Neutrophil (primary cell): ENCODE data around the gene SNRNP40.

Source experiments
- H3K27ac ChIP-seq: fragments of 200-600 bp; sonication (generic); 2 replicates; pipeline ENCODE4 v1.5.1; 2016; ENCODE audit warnings: mild to moderate bottlenecking, moderate library complexity
- H3K27me3 ChIP-seq: fragments of 200-600 bp; sonication (generic); 2 replicates; pipeline ENCODE4 v1.6.0; 2016; ENCODE audit warnings: mild to moderate bottlenecking
- H3K36me3 ChIP-seq: fragments of 200-600 bp; sonication (generic); 2 replicates; pipeline ENCODE4 v1.5.1; 2017
- H3K4me1 ChIP-seq, 2 experiments: fragments of 200-600 bp in 1 of 2; sonication (generic) in 1 of 2; 1 replicate in 1 of 2; 2 replicates in 1 of 2; pipeline versions ENCODE4 v1.5.1 to v1.6.1; 2013 to 2016; ENCODE audit warnings: low read depth in 1 of 2, low read length in 1 of 2, mild to moderate bottlenecking in 1 of 2, moderate library complexity in 1 of 2; ENCODE audit not compliant: control insufficient read depth in 1 of 2, insufficient read depth in 1 of 2
- H3K4me3 ChIP-seq, 2 experiments: fragments of 200-600 bp in 1 of 2; sonication (generic) in 1 of 2; 1 replicate in 1 of 2; 2 replicates in 1 of 2; pipeline ENCODE4 v1.5.1; 2013 to 2016; ENCODE audit warnings: low read depth in 1 of 2, low read length in 1 of 2, mild to moderate bottlenecking in 1 of 2, moderate library complexity in 1 of 2
- H3K9me3 ChIP-seq: fragments of 200-600 bp; sonication (generic); 2 replicates; pipeline ENCODE4 v1.5.1; 2016
- CTCF ChIP-seq: fragments of 200-600 bp; sonication (generic); IDR thresholded peaks from 2 replicates; pipeline ENCODE4 v1.5.1; 2016; ENCODE audit warnings: antibody characterized with exemption

SNRNP40 gene

GRCh38 chr1:31244326-31244725 is 52.3 kb downstream of the SNRNP40 start:
- Histone ChIP-seq H3K27ac (no peak overlapping the region), H3K9me3 (no peaks in the 10 kb centered on the region), H3K4me3 (no peak overlapping the region), H3K27me3 (peaks cover 60% of the 10 kb centered on the region), H3K36me3 (no peaks in the 10 kb centered on the region), H3K4me1 (peaks cover 0 to 3% of the 10 kb centered on the region in 2 experiments)
- TF ChIP-seq CTCF: no peak

- peaks cover 0 to 7% of the 10 kb centered on the region in 2 experiments for H3K4me1 ChIP-seq
- no peak for TF ChIP-seq CTCF
- H3K4me3 ChIP-seq: no peak overlapping the region
- no peak overlapping the region for H3K27ac ChIP-seq
- H3K9me3 ChIP-seq: no peaks in the 10 kb centered on the region
- H3K27me3 ChIP-seq: peaks cover 67% of the 10 kb centered on the region
- H3K36me3 ChIP-seq: no peaks in the 10 kb centered on the region
These were observed 52.9 kb downstream of the SNRNP40 start for GRCh38 chr1:31243501-31244286.

GRCh38 chr1:31241321-31241720 is 55.3 kb downstream of the SNRNP40 start:
- no peak overlapping the region for H3K4me3 ChIP-seq
- no peak for TF ChIP-seq CTCF
- H3K4me1 ChIP-seq: peaks cover 0 to 7% of the 10 kb centered on the region in 2 experiments
- peaks cover 90% of the 10 kb centered on the region for H3K27me3 ChIP-seq
- H3K27ac ChIP-seq: no peak overlapping the region
- H3K36me3 ChIP-seq: no peaks in the 10 kb centered on the region
- no peaks in the 10 kb centered on the region for H3K9me3 ChIP-seq

DNA sequence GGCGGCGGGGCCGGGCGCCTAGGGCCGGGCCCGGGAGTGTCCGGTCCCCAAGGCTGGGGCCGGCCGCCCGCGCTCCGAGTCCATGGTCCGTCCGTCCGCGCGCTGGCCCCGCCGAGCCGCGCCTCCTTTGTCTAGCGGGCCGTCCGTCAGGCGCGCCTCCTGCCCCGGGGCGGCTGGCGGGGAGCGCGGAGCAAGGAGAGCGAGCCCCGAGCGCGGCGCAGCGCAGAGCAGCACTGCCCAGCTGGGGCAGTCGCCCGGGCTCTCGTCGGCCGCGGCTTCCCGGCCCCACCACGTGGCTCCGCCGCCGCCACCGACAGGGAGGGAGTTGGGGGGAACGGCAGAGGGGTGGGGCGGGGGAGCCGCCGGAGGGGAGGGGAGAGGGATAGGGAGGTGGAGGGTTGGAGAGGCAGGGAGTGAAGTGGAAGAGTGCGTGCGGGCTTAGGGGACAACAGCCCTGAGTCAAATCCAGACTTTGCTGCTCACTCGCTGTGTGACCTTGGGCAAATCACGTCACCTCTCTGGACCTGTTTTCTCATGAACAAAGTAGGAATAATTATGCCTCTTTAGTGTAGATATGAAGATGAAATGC is 56.8 kb downstream of the SNRNP40 start, which contains the start of gene NKAIN1:
NKAIN1 (minus strand) TSS at position 235 of the 589 bp plus-strand sequence. CDS start 340 bp downstream, outside the sequence.
- Histone ChIP-seq H3K27ac (no peak within 1 kb of the TSS), H3K36me3 (no peaks in the 10 kb centered on the region), H3K27me3 (peaks cover 98% of the 10 kb centered on the region), H3K4me1 (peaks cover 0 to 7% of the 10 kb centered on the region in 2 experiments), H3K4me3 (no peak within 1 kb of the TSS), H3K9me3 (no peaks in the 10 kb centered on the region)
- TF ChIP-seq CTCF: no peak

DNA sequence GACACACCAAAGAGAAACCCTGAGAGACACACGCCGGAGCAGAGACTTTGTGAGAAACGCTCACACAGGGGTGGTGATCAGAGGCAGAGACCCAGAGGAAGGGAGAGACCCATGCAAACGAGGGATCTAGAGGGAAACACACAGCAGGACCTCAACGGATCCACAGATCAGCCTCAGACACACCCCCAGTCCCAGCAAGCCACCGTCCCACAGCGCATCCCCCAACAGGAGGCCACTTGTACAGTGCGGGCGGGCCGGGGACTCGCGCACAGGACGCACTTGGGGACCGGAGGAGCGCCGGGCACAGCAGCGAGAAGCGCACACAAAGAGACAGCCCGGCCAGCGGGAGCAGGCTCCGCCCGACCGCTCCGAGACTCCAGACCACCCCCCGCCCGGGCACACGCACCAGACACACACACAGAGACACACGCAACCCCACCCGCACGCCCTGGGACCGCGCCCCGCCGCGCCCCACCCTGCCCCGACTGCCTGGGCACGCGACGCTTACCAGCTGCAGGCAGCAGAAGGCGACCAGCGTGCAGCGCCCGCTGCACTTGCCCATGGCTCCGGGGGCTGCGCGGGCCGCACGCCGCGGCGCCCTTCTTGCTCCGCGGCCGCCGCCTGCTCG is 57.5 kb downstream of the SNRNP40 start:
- Histone ChIP-seq H3K9me3 (no peaks in the 10 kb centered on the region), H3K27ac (no peak overlapping the region), H3K4me3 (no peak overlapping the region), H3K4me1 (peaks cover 0 to 7% of the 10 kb centered on the region in 2 experiments), H3K36me3 (no peaks in the 10 kb centered on the region), H3K27me3 (peaks cover 100% of the 10 kb centered on the region)
- TF ChIP-seq CTCF: no peak
